DND-41 (cell line): ENCODE data around the gene MMP11.

ENCODE experiments used
- CTCF ChIP-seq: IDR thresholded peaks from 2 replicates; pipeline ENCODE4 v1.5.1; 2012; ENCODE audit warnings: borderline replicate concordance, low read length, moderate library complexity, mild to moderate bottlenecking; ENCODE audit not compliant: poor library complexity, severe bottlenecking; ENCODE audit errors: extremely low read depth
- EZH2 ChIP-seq: IDR thresholded peaks from 3 replicates; pipeline ENCODE4 v1.6.1; 2012; ENCODE audit warnings: borderline replicate concordance, low read depth, mild to moderate bottlenecking, moderate library complexity, low read length, inconsistent platforms; ENCODE audit not compliant: severe bottlenecking

DNA sequence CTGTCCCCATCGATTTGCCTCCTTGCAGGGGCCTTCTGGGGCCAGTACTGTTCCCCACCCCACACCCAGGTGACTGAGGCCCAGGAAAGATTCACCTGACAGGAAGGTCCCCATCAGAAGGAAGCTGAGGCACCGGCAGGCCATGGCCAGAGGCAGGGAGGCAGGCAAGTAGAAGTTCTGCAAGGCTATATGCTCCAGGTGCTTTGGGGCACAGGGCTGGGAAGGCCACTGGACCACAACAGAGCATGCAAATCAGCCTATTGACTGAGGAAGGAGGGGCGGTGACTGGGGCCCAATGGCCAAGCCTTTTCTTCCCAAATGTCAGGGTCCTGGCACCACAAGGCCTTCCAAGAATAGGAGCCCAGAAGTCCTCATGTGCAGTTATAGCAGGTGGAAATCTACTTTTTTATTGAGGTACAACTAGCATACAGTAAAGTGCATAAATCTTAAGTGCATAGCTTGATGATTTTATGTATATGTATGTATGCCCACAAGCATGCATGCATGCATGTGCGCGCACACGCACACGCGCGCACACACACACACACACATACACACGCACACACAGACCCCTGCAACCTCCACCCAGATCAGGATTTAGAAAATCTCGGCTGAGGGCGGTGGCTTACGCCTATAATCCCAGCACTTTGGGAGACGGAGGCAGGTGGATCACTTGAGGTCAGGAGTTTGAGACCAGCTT is 18.3 kb upstream of the MMP11 start, which contains the start of gene VPREB3:
- no peak for TF ChIP-seq CTCF
- TF ChIP-seq EZH2, result no peak
